Measurements from ENCODE around the gene C2orf15.

Gene C2orf15

GRCh38 chr2:99200076-99200800, 58.7 kb downstream of the C2orf15 start:
- TF ChIP-seq RAD21 (IDR thresholded peaks at IDR 0.05; ENCODE audit: low read depth) (no peak), ZBTB7A (IDR thresholded peaks at IDR 0.05; ENCODE audit: low read depth) (no peak), EGR1 (IDR thresholded peaks at IDR 0.05) (no peak)

All from Ishikawa (cell line).